Smooth muscle cell (in vitro differentiated cells): ENCODE measurements around the gene DCDC2C. TPM values are rescaled to one million over a fixed set of nuclear protein-coding genes. Genes with fewer than 3 reads are reported as not detected.

Experiments
- DNase-seq: peaks from one replicate; lab custom pipeline; 2025; ENCODE audit not compliant: unreplicated experiment; lab: John Stamatoyannopoulos, UW
- H2AFZ ChIP-seq: fragments of 200-600 bp; sonication (generic); 2 replicates; pipeline ENCODE4 v1.6.0; 2016; ENCODE audit warnings: antibody characterized with exemption, low read depth, mild to moderate bottlenecking
- H3F3A ChIP-seq: fragments of 200-600 bp; sonication (generic); 2 replicates; pipeline ENCODE4 v1.6.0; 2017; ENCODE audit warnings: antibody characterized with exemption, low read depth
- H3K27ac ChIP-seq: fragments of 200-600 bp; sonication (generic); 2 replicates; pipeline ENCODE4 v1.5.1; 2016; ENCODE audit warnings: low read depth, mild to moderate bottlenecking
- H3K27me3 ChIP-seq: fragments of 200-600 bp; sonication (generic); 2 replicates; pipeline ENCODE4 v1.6.1; 2016; ENCODE audit warnings: low read depth, mild to moderate bottlenecking
- H3K36me3 ChIP-seq: fragments of 200-600 bp; sonication (generic); 2 replicates; pipeline ENCODE4 v1.5.1; 2016; ENCODE audit warnings: low read depth
- H3K4me1 ChIP-seq: fragments of 200-600 bp; sonication (generic); 2 replicates; pipeline ENCODE4 v1.5.1; 2016; ENCODE audit warnings: low read depth
- H3K4me2 ChIP-seq: fragments of 200-600 bp; sonication (generic); 2 replicates; pipeline ENCODE4 v1.6.0; 2016; ENCODE audit warnings: mild to moderate bottlenecking
- H3K4me3 ChIP-seq: fragments of 200-600 bp; sonication (generic); 2 replicates; pipeline ENCODE4 v1.5.1; 2016; ENCODE audit warnings: mild to moderate bottlenecking
- H3K79me2 ChIP-seq: fragments of 200-600 bp; sonication (generic); 2 replicates; pipeline ENCODE4 v1.6.0; 2016; ENCODE audit warnings: low read depth, mild to moderate bottlenecking
- H3K9ac ChIP-seq: fragments of 200-600 bp; sonication (generic); 2 replicates; pipeline ENCODE4 v1.6.0; 2016; ENCODE audit warnings: low read depth
- H3K9me3 ChIP-seq: fragments of 200-600 bp; sonication (generic); replicated peaks from 2 replicates; pipeline ENCODE4 v1.5.1; 2016; ENCODE audit warnings: low read depth
- H4K20me1 ChIP-seq: fragments of 200-600 bp; sonication (generic); 2 replicates; pipeline ENCODE4 v1.6.0; 2016; ENCODE audit warnings: low read depth
- WGBS: methylation state at CpG from one replicate; pipeline ENCODE4 v1.1.7; 2016; ENCODE audit warnings: low lambda C conversion rate; 5-methylcytosine and 5-hydroxymethylcytosine counted together
- polyA plus RNA-seq: library from polyadenylated mRNA; unstranded; fragments of >200 nt; fragmentation: Nextera tagmentation; extraction: Ambion mirVana; gene quantifications from 2 replicates; pipeline ENCODE4 v1.2.1, GENCODE V29; 2016
- total RNA-seq: library from RNA; depleted of rRNA; stranded (reverse); fragments of >200 nt; gene quantifications from 2 replicates; pipeline ENCODE4 v1.2.3, GENCODE V29; 2014
- TF ChIP-seq, protein P1 (sequence below): fragments of 200-600 bp; sonication (generic); IDR thresholded peaks from 2 replicates; pipeline ENCODE4 v1.5.1; 2017; ENCODE audit warnings: borderline replicate concordance, mild to moderate bottlenecking, antibody characterized with exemption; ENCODE audit not compliant: insufficient read depth, poor library complexity, severe bottlenecking

The DCDC2C gene
- total and polyA plus RNA-seq, 2 experiments from 2014 or later, result not detected

- Histone ChIP-seq H3K79me2 (no peaks in the 10 kb centered on the region), H3K27me3 (no peaks in the 10 kb centered on the region), H3K9ac (no peak overlapping the region), H3F3A (peaks cover 4% of the 10 kb centered on the region), H3K9me3 (no peaks in the 10 kb centered on the region), H3K4me1 (peaks cover 19% of the 10 kb centered on the region), H3K4me2 (peak overlapping the region; percentile 33), H3K4me3 (no peak overlapping the region), H3K36me3 (no peaks in the 10 kb centered on the region), H4K20me1 (no peaks in the 10 kb centered on the region), H3K27ac (no peak overlapping the region), H2AFZ (no peak overlapping the region)
- DNase-seq, result no peak
- 90% methylated on average over 28 of the region's 28 CpGs for WGBS
- TF ChIP-seq, protein P1, sequence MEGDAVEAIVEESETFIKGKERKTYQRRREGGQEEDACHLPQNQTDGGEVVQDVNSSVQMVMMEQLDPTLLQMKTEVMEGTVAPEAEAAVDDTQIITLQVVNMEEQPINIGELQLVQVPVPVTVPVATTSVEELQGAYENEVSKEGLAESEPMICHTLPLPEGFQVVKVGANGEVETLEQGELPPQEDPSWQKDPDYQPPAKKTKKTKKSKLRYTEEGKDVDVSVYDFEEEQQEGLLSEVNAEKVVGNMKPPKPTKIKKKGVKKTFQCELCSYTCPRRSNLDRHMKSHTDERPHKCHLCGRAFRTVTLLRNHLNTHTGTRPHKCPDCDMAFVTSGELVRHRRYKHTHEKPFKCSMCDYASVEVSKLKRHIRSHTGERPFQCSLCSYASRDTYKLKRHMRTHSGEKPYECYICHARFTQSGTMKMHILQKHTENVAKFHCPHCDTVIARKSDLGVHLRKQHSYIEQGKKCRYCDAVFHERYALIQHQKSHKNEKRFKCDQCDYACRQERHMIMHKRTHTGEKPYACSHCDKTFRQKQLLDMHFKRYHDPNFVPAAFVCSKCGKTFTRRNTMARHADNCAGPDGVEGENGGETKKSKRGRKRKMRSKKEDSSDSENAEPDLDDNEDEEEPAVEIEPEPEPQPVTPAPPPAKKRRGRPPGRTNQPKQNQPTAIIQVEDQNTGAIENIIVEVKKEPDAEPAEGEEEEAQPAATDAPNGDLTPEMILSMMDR, result no peak
Measured at GRCh38 chr2:3655871-3656761, 47.3 kb upstream of the DCDC2C start.

- Histone ChIP-seq H3K79me2 (no peaks in the 10 kb centered on the region), H3K27me3 (no peaks in the 10 kb centered on the region), H3F3A (peaks cover 4% of the 10 kb centered on the region), H3K9me3 (no peaks in the 10 kb centered on the region), H3K4me1 (peaks cover 11% of the 10 kb centered on the region), H4K20me1 (no peaks in the 10 kb centered on the region), H2AFZ (peak overlapping the region; percentile 75), H3K9ac (no peak overlapping the region), H3K27ac (peak overlapping the region; percentile 17), H3K36me3 (no peaks in the 10 kb centered on the region), H3K4me2 (peak overlapping the region; percentile 33), H3K4me3 (no peak overlapping the region)
- 49% methylated on average over 35 of the region's 36 CpGs for WGBS
- DNase-seq, result no peak
- TF ChIP-seq, protein P1, result no peak
Measured at GRCh38 chr2:3656762-3657721, 46.3 kb upstream of the DCDC2C start.

DNA sequence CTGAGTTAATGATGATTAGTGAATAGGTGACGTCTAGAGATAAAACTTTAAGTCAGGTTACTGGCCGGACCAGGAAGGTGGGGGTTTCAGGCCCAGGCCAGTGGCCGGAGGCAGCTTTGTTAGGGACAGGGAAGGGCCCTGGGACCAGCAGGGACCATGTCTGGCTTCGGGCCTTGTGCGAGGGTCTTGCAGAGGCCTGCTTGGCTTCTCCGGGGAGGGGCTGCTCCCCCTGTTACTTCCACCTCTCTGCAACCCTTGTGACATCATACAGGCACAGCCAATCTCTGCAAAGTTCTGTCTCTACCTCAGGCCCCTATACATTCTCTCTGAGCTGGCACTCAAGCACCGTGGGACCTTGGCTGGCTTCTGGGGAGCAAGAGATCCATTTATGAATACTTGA lies 45.5 kb upstream of the DCDC2C start, which contains the start of gene ALLC:
ALLC (plus strand) TSS at position 320 of the 400 bp plus-strand sequence. CDS start 12,958 bp downstream, outside the sequence.
- peak within 1 kb of the TSS; percentile 75 for H2AFZ ChIP-seq
- peak within 1 kb of the TSS; percentile 33 for H3K4me2 ChIP-seq
- 95% methylated on average over 7 of the region's 7 CpGs for WGBS
- H3K4me1 ChIP-seq, result peaks cover 9% of the 10 kb centered on the region
- H3K9ac ChIP-seq, result no peak within 1 kb of the TSS
- no peak for DNase-seq
- H3K79me2 ChIP-seq, result no peaks in the 10 kb centered on the region
- H4K20me1 ChIP-seq, result no peaks in the 10 kb centered on the region
- H3F3A ChIP-seq, result peaks cover 4% of the 10 kb centered on the region
- TF ChIP-seq, protein P1, result no peak
- no peaks in the 10 kb centered on the region for H3K27me3 ChIP-seq
- H3K4me3 ChIP-seq, result no peak within 1 kb of the TSS
- H3K36me3 ChIP-seq, result no peaks in the 10 kb centered on the region
- peak within 1 kb of the TSS; percentile 79 for H3K27ac ChIP-seq
- H3K9me3 ChIP-seq, result no peaks in the 10 kb centered on the region
